H4 (cell line): ENCODE data around the gene METTL9. TPM values are rescaled to one million over a fixed set of nuclear protein-coding genes. Genes with fewer than 3 reads are reported as not detected.
"Not testable (repeated sequence)": the region's sequence is repeated elsewhere in the genome, so short reads cannot be mapped to it uniquely, and the experiment has no call there.

Source experiments
- DNase-seq: peaks from one replicate; pipeline ENCODE4 v3.0.0-alpha.2; 2015; ENCODE audit warnings: low spot score
- total RNA-seq: library from RNA; depleted of rRNA; stranded (reverse); fragments of >200 nt; shearing (Covaris generic); gene quantifications from 2 replicates; pipeline ENCODE4 v1.2.3, GENCODE V29; 2014

METTL9 gene
- total RNA-seq, 1 experiment from 2014 or later, result 166 TPM

GRCh38 chr16:21635694-21636093 is 36.3 kb downstream of the METTL9 start:
- DNase-seq, result not testable (repeated sequence)

DNA sequence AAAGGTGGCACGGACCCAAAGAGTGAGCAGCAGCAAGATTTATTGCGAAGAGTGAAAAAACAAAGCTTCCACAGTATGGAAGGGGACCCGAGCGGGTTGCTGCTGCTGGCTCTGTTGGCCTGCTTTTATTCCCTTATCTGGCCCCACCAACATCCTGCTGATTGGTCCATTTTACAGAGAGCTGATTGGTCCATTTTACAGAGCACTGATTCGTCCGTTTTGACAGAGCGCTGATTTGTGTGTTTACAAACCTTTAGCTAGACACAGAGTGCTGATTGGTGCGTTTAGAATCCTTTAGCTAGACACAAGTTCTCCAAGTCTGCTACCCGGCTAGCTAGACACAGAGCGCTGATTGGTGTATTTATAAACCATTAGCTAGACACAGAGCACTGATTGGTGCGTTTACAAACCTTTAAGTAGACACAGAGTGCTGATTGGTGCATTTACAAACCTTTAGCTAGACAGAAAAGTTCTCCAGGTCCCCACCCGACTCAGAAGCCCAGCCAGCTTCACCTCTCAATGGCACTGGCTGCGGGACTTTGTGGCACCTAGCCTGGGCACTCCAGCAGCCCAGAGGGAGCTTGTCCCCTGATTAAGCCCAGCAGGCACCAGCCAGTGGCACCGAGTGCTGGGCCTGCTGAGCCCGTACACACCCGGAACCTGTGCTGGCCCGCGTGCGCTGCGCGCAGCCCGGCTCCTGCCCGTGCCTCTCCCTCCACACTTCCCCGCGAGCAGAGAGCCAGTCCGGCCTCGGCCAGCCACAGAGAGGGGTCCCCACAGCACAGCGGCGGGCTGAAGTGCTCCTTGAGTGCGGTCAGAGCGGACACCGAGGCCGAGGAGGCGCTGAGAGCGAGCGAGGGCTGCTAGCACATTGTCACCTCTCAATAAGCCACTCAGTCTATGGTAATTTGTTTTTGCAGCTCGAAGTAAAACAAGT is 37.9 kb downstream of the METTL9 start:
- no peak for DNase-seq

DNA sequence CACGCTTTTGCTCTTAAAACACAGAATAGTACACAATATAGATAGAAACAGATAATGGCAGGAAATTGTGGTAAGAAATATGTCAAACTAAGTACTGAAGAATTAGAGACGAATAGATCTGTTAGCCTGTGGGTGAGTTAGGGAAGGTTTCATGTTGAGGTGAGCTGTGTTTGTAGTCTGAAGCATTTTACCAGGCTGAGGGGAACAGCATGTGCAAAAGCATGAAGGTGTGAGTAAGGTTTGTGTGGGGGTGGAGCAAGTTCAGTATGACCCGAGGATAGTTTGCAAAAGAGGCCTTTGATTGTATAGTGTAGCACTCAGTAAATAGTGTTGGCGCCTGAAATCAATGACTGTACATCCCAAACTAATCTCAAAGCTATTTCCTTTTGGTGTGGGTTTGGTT is 39.2 kb downstream of the METTL9 start:
- DNase-seq, result no peak

DNA sequence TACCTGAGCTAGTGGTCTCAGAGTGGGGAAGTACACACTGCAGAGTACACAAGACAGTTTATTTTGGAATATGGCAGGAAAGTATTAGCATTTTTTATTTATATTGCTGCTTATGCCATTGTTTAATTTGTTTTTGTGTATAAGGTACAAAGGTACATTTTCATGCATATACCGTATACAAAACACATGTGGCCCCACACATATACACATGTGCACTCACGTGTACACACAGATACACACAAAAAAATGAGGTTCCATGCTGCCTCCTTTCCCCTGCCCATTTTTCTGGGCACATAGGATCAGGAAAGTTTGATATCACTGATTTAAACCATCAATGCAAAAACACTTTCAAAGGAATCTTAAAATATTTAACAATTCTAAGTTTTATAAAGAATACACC is 40.1 kb downstream of the METTL9 start:
- no peak for DNase-seq

- DNase-seq, result no peak
These were observed 42.5 kb downstream of the METTL9 start for GRCh38 chr16:21641916-21642315.

DNA sequence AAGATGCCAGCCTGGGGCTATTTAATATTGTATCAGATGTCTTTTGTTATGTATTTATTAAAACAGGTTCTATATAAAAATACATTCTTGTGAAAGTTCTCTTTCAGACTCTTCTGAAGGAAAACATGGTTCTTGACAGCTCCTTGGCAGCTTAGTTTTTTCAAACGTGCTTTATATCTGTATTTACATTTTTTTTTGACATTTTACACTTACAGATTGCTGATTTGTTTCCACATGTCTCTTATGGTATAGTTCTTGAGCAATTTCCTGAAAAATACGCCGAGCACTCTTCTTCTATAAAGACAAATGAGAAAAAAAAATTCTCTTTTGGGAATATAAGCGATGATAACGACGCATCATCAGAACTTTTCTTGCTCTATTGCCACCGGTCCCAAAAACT is 43.5 kb downstream of the METTL9 start:
- DNase-seq, result no peak

DNA sequence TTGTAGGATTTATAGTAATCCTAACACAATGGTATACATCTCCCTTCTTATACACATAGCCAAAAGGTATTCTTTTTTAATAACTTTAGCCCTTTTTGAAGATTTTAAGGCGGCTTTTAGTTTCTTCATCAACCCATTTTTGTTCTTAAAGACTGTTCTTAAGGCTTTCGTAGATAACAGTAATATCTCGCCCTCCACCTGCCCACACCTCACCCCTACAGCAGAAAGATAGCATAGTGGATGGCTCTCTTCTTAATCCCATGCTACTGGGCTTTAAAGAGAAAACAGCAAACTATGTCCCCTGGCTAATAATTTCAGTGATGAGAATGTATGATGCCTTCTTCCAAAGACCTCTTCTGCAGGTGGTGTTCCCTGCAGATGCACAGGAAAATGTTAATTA is 44.4 kb downstream of the METTL9 start:
- no peak for DNase-seq

DNA sequence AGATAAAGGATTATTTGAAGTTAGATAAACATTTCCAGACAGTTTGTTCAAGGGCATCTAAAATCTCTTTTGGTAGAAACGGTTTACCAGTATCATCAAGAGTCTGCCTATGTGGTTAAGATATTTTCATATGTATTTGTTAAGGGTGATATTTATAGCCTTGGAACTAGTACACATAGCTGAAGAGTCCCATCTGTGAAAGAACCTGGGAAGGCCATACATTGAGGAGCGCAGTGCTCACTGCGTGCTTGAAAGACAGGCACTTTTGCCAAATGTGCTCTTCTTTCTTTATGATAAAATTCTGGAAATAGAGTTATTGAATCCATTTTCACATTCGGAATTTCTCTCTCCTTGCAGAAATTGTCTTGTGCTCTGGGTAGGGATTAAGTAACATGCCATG is 45.3 kb downstream of the METTL9 start:
- no peak for DNase-seq

DNA sequence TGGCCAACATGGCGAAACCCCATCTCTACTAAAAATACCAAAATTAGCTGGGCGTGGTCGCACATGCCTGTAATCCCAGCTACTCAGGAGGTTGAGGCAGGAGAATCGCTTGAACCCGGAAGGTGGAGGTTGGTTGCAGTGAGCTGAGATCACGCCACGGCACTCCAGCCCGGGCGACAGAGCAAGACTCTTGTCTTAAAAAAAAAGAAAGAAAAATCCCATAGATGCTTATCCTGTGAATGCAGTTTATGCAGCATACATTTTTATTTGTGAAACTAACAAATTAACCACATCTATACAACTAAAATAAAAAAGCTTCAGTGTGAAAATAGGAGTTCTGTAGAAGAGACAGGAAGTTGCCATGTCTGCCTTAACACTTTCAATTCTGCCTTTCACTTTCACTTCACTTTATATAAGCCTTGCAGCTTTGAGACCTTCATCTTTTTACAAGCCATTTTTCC is 45.9 kb downstream of the METTL9 start:
- DNase-seq, result peak; percentile 29

- DNase-seq, result no peak
These were observed 46.7 kb downstream of the METTL9 start for GRCh38 chr16:21646091-21646490.

GRCh38 chr16:21646721-21647561 is 47.6 kb downstream of the METTL9 start:
- peak; percentile 38 for DNase-seq

DNA sequence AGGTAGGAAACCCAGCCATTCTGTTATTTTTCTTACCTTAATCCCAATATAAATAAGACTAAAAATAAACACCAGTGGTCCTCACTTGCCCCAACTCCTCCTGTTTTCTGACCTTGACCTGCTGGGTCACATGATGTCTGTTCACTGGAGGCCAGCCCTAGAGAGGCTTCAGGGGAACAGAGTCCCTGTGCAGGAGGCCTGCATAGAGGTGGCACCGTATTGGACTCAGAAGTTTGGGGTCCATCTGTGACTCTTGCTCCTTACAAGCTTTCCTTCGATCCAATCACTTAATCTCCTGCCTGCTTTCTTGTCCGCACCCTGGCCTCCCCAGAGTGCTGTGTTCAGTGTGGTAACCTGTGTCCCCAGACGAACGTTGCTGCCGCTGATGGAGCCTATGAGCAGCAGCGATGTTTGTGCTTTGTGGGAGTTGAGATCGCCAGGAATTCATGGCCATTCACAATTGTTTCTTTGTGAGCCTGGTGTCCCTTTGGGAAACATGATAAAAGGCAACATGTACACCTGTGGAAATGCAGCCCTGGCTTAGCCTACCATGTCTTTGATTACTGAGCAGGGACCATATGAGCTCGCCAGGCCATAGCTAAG is 48.3 kb downstream of the METTL9 start:
- DNase-seq, result no peak

DNA sequence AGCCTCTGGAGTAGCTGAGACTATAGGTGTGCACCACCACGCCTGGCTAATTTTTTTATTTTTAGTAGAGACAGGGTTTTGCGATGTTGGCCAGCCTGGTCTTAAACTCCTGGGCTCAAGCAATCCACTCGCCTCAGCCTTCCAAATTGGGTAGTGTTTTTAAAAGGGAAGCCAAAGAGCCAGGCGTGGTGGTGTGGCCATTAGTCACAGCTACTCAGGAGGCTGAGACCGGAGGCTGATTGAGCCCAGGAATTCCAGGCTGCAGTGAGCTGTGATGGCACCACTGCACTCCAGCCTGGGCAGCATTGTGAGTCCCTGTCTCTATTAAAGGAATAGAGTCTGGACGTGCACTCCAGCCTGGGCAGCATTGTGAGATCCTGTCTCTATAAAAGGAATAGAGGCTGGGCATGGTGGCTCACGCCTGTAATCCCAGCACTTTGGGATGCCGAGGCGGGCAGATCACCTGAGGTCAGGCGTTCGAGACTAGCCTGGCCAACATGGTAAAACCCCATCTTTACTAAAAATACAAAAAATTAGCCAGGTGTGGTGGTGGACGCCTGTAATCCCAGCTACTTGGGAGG is 50.5 kb downstream of the METTL9 start:
- DNase-seq, result not testable (repeated sequence)

- no peak for DNase-seq
These were observed 51.1 kb downstream of the METTL9 start for GRCh38 chr16:21650521-21650920.

DNA sequence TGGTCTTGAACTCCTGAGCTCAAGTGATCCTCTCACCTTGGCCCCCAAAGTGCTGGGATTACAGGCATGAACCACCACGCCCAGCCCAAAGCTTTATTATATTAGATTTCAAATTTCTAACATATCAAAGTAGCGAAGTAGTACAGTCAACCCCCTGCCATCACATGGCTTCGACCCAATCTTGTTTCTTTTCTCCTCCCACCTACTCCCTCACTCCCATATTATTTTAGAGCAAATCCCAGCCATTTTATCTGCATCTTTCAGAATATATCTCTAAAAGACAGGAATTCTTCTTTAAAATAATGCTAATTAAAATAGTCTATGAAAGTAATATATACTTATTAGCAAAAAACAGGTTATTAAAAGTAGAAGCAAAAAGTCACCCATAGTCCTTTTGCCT is 52.1 kb downstream of the METTL9 start:
- DNase-seq, result no peak

- no peak for DNase-seq
These were observed 53.1 kb downstream of the METTL9 start, which contains the start of gene IGSF6 for GRCh38 chr16:21652453-21652852. Gene IGSF6 (minus strand): TSS chr16:21652608. CDS start chr16:21652598, 10 bp downstream.

GRCh38 chr16:21653571-21653970 is 54.2 kb downstream of the METTL9 start:
- DNase-seq, result no peak

GRCh38 chr16:21654466-21654865 is 55.1 kb downstream of the METTL9 start:
- DNase-seq, result no peak

- no peak for DNase-seq
These were observed 55.5 kb downstream of the METTL9 start for GRCh38 chr16:21654881-21655280.

GRCh38 chr16:21656795-21657768 is 57.7 kb downstream of the METTL9 start:
- DNase-seq, result peak; percentile 51
